ENCODE measurements around the gene MTERF2. TPM values are rescaled to one million over a fixed set of nuclear protein-coding genes. Genes with fewer than 3 reads are reported as not detected.

MTERF2 gene
- total and polyA plus RNA-seq, 2 of the 13 experiments (the other 11 are each of a cell fraction or from before 2014, with no cell fraction given): 8.0 to 11.6 TPM

GRCh38 chr12:106954462-106955376 is 32.2 kb downstream of the MTERF2 start (continued):
- TF ChIP-seq MLLT10 (CRISPR knock-in tag; IDR thresholded peaks at IDR 0.05) (no peak), ZNF510 (CRISPR knock-in tag; IDR thresholded peaks at IDR 0.05; ENCODE audit: low read depth) (no peak), ZNF17 (CRISPR knock-in tag; IDR thresholded peaks at IDR 0.05) (0 out of 2 replicates have a peak, but pooled peaks have one; percentile 66), TCF7L2 (IDR thresholded peaks at IDR 0.05; ENCODE audit: low read depth, low read length) (no peak), ZNF501 (CRISPR knock-in tag; IDR thresholded peaks at IDR 0.05) (peak; percentile 4; the same call in 1 of the 2 replicates), ZNF225 (CRISPR knock-in tag; IDR thresholded peaks at IDR 0.05) (0 out of 2 replicates have a peak, but pooled peaks have one; percentile 21), ZNF253 (CRISPR knock-in tag; IDR thresholded peaks at IDR 0.05; ENCODE audit: borderline replicate concordance) (no peak), ZNF557 (CRISPR knock-in tag; IDR thresholded peaks at IDR 0.05) (no peak), NKX3-1 (CRISPR knock-in tag; IDR thresholded peaks at IDR 0.05) (0 out of 2 replicates have a peak, but pooled peaks have one; percentile 31), PHF5A (CRISPR knock-in tag; IDR thresholded peaks at IDR 0.05; ENCODE audit: low read depth, unreplicated experiment) (no peak), ATF2 (CRISPR knock-in tag; IDR thresholded peaks at IDR 0.05) (no peak), RNF2 (conservative IDR thresholded peaks at IDR 0.05; ENCODE audit: low read depth) (no peak), RAD21 (CRISPR knock-in tag; IDR thresholded peaks at IDR 0.05) (no peak), CREB1 (IDR thresholded peaks at IDR 0.05) (no peak), CREB1 (CRISPR knock-in tag; IDR thresholded peaks at IDR 0.05) (peak; percentile 52; the same call in 1 of the 2 replicates), ZNF589 (CRISPR knock-in tag; conservative IDR thresholded peaks at IDR 0.05) (peak; percentile 64; the same call in 1 of the 2 replicates), ZBTB38 (CRISPR knock-in tag; IDR thresholded peaks at IDR 0.05) (peak; percentile 99), SSRP1 (CRISPR knock-in tag; IDR thresholded peaks at IDR 0.05) (no peak), KMT2B (CRISPR knock-in tag; IDR thresholded peaks at IDR 0.05) (no peak), AKNA (CRISPR knock-in tag; IDR thresholded peaks at IDR 0.05; ENCODE audit: borderline replicate concordance) (0 out of 2 replicates have a peak, but pooled peaks have one; percentile 62), SKIL (CRISPR knock-in tag; IDR thresholded peaks at IDR 0.05; ENCODE audit: borderline replicate concordance) (no peak), ZNF224 (CRISPR knock-in tag; IDR thresholded peaks at IDR 0.05) (no peak), TEAD2 (CRISPR knock-in tag; IDR thresholded peaks at IDR 0.05) (no peak)
